SU-DHL-6 (cell line): Measurements from ENCODE around the gene HAO2.

Source experiments
- EZH2phosphoT487 ChIP-seq: fragments of 200-600 bp; sonication (generic), shearing (Covaris generic); conservative IDR thresholded peaks from 2 replicates; pipeline ENCODE4 v1.6.1; 2018; ENCODE audit warnings: mild to moderate bottlenecking, antibody characterized with exemption, low read length, moderate library complexity, mixed read lengths
- TF ChIP-seq, protein P1 (sequence below): fragments of 200-600 bp; sonication (generic); IDR thresholded peaks from one replicate; pipeline ENCODE4 v1.5.1; 2017; ENCODE audit warnings: antibody characterized with exemption, mild to moderate bottlenecking, low read length, moderate library complexity; ENCODE audit not compliant: insufficient read depth, poor library complexity, severe bottlenecking

GRCh38 chr1:119367432-119368124, 1.0 kb upstream of the HAO2 start:
- TF ChIP-seq, protein P1, sequence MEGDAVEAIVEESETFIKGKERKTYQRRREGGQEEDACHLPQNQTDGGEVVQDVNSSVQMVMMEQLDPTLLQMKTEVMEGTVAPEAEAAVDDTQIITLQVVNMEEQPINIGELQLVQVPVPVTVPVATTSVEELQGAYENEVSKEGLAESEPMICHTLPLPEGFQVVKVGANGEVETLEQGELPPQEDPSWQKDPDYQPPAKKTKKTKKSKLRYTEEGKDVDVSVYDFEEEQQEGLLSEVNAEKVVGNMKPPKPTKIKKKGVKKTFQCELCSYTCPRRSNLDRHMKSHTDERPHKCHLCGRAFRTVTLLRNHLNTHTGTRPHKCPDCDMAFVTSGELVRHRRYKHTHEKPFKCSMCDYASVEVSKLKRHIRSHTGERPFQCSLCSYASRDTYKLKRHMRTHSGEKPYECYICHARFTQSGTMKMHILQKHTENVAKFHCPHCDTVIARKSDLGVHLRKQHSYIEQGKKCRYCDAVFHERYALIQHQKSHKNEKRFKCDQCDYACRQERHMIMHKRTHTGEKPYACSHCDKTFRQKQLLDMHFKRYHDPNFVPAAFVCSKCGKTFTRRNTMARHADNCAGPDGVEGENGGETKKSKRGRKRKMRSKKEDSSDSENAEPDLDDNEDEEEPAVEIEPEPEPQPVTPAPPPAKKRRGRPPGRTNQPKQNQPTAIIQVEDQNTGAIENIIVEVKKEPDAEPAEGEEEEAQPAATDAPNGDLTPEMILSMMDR: peak; percentile 47
- no peak for TF ChIP-seq EZH2phosphoT487
